COLO668 (cell line): ENCODE data around the gene ENTREP1.
"Not testable (repeated sequence)": the region's sequence is repeated elsewhere in the genome, so short reads cannot be mapped to it uniquely, and the experiment has no call there.

Experiments
- DNase-seq: peaks from one replicate; lab custom pipeline; 2025; ENCODE audit not compliant: unreplicated experiment; lab: John Stamatoyannopoulos, UW

The ENTREP1 gene

DNA sequence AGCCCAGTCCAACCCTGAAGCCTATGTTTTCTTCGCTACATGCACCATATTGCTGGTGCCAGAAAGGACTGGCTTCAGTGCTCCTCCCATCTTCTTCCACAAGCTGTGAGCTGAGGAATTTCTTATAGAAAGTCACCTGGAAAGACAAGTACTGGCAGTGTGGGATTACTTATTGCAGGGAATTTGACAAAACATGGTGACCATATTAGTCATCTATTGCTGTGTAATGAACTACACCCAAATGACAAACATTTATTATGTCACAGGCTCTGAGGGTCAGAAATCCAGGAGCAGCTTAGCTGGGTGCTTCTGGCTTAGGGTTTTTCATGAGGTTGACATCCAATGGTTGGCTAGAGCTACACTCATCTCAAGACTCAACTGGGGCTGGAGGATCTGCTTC is 75.5 kb downstream of the ENTREP1 start:
- no peak for DNase-seq

DNA sequence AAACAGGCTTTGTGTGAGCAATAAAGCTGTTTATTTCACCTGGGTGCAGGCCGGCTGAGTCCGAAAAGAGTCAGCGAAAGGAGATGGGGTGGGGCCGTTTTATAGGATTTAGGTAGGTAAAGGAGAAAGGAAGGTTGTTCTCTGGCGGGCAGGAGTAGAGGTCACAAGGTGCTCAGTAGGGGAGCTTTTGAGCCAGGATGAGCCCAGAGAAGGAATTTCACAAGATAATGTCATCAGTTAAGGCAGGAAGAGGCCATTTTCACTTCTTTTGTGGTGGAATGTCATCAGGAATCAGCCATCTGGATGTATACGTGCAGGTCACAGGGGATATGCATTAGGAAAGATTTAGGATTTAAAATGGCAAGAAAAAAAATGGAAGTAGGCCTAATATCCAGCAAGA is 84.9 kb downstream of the ENTREP1 start:
- DNase-seq = not testable (repeated sequence)

DNA sequence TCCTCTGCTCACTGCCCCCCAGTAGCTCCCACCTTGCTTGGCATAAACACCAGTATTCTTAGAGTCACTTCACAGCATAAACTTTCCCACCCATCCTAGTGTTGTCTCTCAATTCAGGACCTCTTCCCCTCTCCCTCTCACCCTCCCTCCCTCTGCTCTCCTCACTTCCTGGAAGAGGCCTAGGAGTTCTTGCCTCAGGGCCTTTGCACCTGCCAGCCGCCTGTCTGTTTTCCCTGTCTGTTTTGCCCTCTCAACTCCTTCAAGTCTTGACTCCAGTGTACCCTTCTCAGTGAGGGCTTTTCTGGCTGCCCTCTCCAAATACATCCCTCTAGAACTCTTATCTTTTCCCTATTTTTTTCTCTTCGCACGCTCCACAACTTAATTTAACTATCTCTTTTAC is 86.2 kb downstream of the ENTREP1 start:
- DNase-seq = no peak

DNA sequence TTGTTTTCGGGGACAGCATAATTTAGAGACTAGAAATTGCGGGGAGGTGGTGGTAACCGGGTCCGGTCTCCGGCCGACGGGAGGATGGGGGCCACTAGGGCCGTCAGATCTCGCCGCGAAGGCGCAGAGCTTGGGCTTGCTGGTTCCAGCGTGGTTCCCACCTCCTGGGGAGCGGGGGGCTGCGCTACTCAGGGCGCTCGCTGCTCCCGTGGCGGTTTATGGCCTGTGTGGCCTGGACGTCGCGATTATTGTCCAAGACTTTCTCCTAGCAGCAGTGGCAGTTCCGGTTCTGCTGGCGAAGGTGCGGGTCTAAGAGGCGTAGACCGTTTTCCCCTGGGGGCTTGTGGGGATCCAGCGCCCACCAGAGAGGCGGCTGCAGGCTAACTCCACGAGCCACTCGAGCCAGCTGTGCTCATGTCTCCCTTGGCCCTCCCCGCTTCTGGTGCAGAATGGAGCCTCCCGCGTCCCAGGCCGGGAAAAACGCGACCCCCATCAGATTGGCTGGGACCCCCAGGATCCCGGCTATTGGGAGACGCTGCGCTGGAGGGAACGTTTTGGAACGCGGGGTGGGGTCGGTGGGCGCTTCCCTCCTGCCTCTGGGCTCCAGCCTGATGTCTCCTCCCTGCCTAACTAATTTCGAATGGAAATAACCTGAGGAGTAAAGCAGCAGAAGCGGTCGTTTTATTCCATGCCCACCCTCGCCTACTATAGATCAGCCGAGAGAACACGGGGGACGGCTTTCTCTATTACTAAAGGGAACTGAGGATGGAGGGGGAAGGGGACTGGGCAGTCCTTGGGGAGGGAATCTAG is 87.1 kb downstream of the ENTREP1 start:
- no peak for DNase-seq

DNA sequence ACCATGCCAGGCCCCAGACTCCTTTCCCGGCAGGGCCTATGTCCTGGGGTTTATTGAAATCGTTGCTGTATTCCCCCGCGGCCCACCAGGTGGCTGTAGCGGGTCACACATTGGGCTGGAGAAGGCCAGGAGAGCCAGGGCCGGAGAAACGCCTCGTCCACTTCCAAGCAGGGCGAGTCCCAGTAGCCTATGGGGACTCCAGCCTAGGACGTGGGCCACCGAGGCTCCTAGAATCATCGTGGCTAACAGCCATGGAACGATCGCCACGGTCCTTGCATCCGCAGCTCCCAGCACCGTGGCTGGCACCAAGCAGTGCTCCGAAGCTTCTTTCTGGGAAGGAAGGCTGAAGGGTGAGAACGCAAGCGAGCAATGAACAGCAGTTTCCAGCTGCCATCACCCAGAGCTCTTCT is 87.7 kb downstream of the ENTREP1 start:
- peak; percentile 72 for DNase-seq

DNA sequence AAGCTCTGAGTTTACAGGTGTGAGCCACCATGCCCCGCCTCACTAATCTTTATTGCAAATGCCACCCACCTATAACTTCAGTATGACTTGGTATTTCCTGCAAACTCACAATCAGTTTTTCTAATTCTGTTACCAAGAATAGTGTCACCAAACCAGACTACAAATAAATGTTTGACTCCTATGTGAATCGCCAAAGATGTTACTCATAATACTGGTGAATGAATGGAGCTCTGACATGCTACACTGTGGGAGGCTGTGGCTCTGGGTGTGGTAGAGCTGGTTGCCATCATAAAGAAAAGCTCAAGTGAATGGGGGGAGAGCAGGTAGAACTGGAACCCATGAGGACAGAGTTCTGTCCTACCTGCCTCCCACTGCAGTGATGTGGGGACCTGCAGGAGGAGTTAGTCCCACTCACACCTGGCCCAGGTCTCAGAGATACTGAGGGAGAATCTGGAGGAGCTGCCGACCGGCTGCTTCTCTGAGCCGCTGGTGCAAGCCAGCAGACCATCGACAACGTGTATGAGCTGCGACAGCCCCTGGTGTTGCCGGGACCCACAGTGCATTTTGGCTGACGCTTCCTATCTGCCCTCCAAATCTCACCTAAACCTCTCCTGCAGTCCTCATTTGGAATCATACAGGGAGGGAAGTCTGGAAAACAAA is 95.7 kb downstream of the ENTREP1 start:
- no peak for DNase-seq

DNA sequence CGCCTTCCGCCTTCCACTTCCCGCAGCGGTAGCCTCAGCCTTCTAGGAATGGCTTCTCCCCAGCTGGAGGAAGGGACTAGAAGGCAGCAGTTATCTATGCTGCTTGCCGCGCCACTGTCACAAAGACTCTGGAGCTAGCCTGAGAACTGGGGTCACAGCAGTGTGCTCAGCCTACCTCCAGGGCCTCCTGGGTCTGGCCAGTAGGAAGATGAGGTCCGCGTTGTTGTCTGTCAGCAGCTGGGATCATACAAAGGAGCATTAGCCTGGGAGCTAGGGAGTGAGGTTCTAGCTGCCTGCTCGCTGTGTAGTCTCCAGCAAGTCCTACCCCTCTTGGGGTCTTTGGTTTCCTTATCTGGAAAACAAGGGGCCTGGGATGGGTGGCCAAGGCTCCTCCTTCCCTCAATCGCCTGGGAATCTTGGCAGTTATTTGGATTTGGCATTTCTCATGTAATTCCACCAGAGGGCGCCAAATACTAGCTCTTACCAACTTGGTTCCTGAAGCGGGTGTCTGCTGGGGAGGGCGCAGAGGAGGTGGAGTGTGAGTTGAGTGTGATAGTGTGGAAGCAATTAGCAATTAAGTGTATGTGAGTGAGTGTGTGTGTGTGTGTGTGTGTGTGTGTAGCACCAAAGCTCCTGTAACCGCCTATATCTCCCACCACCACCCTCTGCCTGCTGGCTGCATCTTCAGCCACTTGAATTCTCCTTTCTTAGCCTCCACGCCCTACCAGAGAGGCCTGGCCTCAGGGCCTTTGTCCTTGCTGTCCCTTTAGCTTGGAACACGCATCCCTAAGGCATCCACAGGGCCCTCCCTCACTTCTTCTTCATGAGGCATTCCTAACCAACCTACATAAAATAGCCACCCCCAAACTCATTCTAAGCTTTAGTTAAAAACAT is 97.1 kb downstream of the ENTREP1 start:
- DNase-seq = peak; percentile 57

DNA sequence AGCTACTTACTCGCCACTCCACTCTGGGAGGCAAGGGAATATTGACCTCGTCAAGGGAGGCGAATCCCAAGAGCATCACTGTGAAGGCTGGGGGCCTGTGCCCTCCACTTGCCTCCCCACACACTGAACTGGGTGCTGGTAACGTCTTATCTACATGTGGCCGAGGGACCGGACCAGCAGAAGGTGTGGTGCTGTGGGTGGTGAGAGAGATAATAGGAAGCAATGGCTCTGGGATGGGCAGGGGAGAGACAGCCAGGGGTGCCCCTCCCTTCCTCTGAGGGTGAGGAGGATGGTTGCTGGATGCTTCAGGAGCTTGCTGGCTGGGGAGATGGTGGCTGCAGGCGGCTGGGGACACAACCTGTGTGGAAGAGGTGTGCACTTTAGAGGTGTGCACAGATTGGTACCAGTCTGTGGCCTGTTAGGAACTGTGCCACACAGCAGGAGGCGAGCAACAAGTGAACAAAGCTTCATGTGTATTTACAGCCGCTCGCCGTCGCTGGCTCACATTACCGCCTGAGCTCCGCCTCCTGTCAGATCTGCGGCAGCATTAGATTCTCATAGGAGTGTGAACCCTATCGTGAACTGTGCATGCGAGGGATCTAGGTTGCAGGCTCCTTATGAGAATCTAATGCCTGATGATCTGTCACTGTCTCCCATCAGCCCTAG is 100.3 kb downstream of the ENTREP1 start:
- peak; percentile 8 for DNase-seq

DNA sequence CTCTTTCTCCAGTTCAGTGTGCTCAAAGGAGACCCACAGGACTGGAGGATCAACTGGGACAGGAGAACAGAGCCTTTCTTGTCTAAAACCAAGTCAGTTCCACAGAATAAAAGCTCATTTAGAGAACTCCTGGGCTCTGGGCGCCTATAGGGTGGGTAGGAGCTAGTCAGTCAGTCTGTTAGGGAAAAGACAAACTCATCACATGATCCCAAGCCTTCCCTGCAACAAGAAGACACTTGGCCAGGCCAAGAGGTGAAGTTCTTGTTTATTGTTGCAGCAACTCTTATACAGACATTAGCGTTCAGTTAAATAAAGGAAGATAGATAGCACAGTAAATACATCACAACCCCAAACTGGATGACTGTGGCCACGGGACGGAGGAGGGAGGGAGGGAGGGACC is 102.3 kb downstream of the ENTREP1 start:
- DNase-seq = no peak

DNA sequence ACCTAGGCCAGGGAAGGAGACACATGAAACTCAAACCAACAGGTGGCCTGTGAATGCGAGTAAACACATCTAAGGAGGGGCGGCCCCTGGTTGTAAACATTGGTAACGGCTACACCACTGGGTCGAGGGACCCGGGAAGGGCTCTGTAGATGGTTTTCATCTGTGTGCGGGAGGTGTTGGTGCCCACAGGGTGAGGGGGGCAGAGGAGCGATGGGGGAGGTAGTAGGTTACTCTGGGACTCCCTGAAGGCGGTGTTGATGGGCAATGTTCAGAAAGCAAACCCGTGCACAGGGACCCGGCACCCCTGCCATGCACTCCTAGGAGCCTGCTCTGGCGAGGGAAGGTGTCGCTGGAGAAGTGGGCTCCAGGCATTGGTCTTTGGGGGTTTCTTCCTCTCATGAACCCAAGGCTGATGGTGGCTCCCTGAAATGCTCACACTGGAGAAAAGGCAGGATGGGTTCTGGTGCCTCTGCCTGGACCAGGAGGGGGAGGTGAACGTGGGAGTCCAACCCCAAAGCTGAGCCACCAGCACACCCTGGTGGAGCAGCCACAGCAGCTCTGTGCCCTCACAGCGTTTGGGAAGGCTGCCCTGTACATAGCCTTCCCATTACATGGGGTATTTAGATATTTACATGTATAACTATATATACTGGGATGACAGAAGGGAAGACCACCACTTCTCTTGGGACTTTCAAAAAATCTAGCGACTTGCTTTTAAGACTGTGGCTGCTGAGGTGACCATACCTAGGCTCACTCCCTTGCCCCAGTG is 103.2 kb downstream of the ENTREP1 start:
- DNase-seq = no peak

DNA sequence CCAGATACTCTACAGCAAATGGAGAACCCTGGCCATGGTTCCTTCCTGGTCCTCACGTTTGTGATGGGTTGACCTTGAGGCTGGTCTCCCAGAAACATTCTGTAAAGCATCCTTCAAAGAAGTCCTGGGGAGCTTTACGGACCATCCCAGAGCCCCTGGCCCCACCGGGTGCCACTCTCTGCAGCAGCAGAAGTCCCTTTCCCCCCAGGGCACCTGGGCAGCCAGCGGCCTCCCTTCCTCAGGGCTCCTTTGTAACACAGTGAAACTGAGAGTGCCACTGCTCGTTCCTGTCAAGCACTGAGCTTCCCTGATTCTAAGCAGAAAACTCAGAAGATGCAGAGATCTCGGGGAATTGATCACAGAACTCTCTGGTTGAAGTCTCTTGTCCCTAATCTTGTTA is 104.3 kb downstream of the ENTREP1 start:
- DNase-seq = no peak

DNA sequence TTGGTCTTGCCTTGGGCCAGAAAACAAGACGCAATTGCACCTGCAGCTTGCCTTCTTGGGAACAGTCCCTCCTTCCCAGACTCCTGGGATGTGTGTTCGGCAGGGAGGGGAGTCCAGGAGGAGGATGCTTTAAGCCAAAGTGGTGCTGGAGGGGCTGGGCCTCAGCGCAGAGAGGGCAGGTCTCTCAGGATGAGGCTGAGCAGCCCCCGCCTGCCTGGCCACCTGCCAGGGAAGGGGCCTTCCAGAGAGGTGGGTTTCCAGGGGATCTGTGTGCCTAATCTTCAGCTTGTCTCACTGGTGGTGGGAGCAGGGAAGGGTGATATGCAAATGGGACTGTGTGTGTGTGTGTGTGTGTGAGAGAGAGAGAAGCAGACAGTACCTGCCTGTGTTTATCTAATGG is 105.2 kb downstream of the ENTREP1 start:
- DNase-seq = no peak

DNA sequence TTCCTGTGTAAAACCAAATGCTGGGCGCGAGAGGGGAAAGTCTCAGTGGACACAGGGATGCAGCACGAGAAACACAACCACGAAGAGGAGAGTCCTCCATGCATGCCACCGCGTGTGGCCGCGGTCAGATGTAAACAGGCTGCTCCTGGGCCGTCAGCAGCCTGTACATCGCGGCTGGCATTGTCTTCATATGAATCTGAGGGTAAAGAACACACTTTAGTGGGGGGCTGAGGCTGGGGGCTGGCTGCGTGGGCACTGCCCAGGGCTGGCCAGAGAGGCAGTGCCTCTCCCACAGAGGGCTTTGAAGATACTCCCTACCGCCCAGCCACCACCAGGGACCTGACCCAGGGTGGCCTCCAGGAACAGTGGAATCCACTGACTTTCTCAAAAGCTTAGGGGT is 106.2 kb downstream of the ENTREP1 start:
- no peak for DNase-seq

DNA sequence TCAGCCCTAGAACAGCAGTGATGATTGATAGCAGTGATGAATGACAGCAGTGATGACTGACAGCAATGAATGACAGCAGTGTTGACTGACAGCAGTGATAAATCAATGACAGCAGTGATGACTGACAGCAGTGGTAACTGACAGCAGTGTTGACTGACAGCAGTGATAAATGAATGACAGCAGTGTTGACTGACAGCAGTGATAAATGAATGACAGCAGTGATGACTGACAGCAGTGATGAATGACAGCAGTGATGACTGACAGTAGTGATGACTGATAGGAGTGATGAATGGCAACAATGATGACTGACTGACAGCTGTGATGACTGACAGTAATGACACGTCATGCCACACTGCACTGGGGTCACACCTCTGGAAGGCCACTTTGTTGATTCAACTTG is 106.8 kb downstream of the ENTREP1 start:
- DNase-seq = no peak

DNA sequence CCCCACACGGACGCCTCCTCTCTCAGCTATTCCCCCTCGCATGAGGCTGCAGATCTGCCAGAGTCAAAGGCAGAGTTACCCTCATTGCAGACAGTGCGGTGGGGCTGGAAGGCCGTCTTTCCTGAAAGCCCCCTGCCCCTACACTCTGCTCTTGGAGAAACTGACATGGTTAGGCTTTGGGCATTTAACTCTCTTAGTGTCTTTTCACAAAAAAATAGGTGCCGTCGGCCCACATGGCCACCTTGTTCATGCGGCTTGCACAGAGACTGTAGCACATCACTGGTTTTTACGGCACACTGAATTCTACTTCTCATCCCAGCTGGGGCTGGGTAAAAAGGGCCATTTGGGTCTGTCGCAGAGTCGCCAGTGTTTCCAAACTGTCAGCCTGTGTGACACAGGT is 107.6 kb downstream of the ENTREP1 start:
- no peak for DNase-seq

DNA sequence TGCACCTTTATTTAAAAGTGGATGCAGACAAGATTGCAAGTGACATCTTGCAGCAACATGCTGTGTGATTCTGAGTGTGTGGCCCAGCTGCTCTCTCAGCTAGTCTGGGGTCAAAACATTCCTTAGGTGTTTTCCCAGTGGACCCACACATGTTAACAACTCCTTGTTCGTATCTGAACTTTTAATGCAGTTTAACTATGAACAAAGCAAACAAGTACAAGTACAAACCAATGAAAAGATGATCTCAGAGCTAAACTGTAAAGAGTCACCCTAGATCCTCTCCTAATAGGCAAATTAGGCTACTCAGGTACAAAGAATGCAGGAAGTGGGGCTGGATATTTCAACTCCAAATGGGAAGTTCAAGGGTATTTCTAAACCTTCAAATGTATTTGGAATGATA is 108.4 kb downstream of the ENTREP1 start:
- DNase-seq = no peak

DNA sequence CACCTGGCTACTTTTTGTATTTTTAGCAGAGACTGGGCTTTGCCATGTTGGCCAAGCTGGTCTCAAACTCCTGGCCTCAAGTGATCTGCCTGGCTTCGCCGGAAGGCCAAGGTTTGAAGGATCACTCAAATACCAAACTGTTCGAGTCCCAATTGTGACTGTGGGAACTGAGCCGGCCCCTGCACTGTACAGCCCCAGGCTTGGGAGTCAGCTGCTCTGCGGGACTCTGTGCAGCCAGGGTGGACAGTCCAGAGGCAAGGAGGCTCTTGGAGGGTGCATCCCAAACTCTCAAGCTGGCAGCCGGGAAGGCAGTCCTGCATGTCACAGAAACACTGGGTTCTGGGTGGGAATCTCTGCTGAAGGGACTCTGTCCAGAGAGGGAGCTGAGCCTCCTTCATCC is 109.0 kb downstream of the ENTREP1 start:
- no peak for DNase-seq

DNA sequence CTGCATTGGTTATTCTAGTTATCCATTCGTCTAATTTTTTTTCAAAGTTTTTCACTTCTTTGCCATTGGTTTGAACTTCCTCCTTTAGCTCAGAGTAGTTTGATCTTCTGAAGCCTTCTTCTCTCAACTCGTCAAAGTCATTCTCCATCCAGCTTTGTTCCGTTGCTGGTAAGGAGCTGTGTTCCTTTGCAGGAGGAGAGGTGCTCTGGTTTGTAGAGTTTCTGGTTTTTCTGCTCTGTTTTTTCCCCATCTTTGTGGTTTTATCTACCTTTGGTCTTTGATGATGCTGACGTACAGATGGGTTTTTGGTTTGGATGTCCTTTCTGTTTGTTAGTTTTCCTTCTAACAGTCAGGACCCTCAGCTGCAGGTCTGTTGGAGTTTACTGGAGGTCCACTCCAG is 114.6 kb downstream of the ENTREP1 start:
- not testable (repeated sequence) for DNase-seq

DNA sequence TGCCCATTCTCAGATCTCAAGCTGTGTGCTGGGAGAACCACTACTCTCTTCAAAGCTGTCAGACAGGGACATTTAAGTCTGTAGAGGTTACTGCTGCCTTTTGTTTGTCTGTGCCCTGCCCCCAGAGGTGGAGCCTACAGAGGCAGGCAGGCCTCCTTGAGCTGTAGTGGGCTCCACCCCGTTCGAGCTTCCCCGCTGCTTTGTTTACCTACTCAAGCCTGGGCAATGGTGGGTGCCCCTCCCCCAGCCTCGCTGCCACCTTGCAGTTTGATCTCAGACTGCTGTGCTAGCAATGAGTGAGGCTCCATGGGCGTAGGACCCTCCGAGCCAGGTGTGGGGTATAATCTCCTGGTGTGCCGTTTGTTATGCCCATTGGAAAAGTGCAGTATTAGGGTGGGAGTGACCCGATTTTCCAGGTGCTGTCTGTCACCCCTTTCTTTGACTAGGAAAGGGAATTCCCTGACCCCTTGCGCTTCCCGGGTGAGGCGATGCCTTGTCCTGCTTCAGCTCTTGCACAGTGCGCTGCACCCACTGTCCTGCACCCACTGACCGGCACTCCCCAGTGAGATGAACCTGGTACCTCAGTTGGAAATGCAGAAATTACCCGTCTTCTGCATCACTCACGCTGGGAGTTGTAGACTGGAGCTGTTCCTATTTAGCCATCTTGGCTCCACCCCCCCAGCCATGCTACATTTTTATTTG is 115.4 kb downstream of the ENTREP1 start:
- DNase-seq = peak; percentile 63
